Liver (tissue), 3 donors: ENCODE results near the gene GRIK2.

ENCODE experiments used
- ATF3 ChIP-seq: IDR thresholded peaks from 2 replicates; pipeline ENCODE4 v1.6.1; 2016; ENCODE audit warnings: antibody characterized with exemption
- CTCF ChIP-seq: fragments of 150-350 bp; IDR thresholded peaks from 2 replicates; pipeline ENCODE4 v1.5.1; 2017; ENCODE audit warnings: improper control_type of control experiment, low read depth, low read length; ENCODE audit not compliant: missing input control
- JUND ChIP-seq, 2 donors: IDR thresholded peaks; 2 replicates each; pipeline ENCODE4 v1.6.1; 2016; ENCODE audit warnings: antibody characterized with exemption in 2 of 2
- MAX ChIP-seq: IDR thresholded peaks from 2 replicates; pipeline ENCODE4 v1.6.1; 2016; ENCODE audit warnings: antibody characterized with exemption
- NR2F2 ChIP-seq: IDR thresholded peaks from 2 replicates; pipeline ENCODE4 v1.6.1; 2016; ENCODE audit warnings: antibody characterized with exemption
- REST ChIP-seq: IDR thresholded peaks from 2 replicates; pipeline ENCODE4 v1.6.1; 2016; ENCODE audit warnings: antibody characterized with exemption, mild to moderate bottlenecking
- RXRA ChIP-seq, 2 donors: IDR thresholded peaks; 2 replicates each; pipeline ENCODE4 v1.6.1; 2017 to 2018; ENCODE audit warnings: antibody characterized with exemption in 2 of 2, mild to moderate bottlenecking in 1 of 2
- SP1 ChIP-seq: IDR thresholded peaks from 2 replicates; pipeline ENCODE4 v1.6.1; 2018; ENCODE audit warnings: antibody characterized with exemption, mild to moderate bottlenecking
- YY1 ChIP-seq: IDR thresholded peaks from 2 replicates; pipeline ENCODE4 v1.6.1; 2016; ENCODE audit warnings: antibody characterized with exemption, mild to moderate bottlenecking
- donor health status: healthy.
- donor health status: healthy.

GRCh38 chr6:101484781-101485180 lies 91.3 kb downstream of the GRIK2 start:
- TF ChIP-seq CTCF (no peak), YY1 (no peak), REST (no peak), JUND (IDR thresholded peaks at IDR 0.05) (no peak), NR2F2 (no peak), ATF3 (no peak), MAX (no peak), SP1 (no peak), RXRA (IDR thresholded peaks at IDR 0.05) (no peak)
